Small intestine (tissue), 7 donors: ENCODE results near the gene PDE9A. TPM values are rescaled to one million over a fixed set of nuclear protein-coding genes. Genes with fewer than 3 reads are reported as not detected.

Experiments used
- DNase-seq, 2 donors: peaks; one replicate each; pipeline versions ENCODE4 v3.0.0 to v3.0.0-alpha.2; 2013
- FAIRE-seq: peaks from 2 replicates; lab custom pipeline; 2012; peaks lifted over from hg19 to GRCh38; lab: Jason Lieb, UNC
- H3K27ac ChIP-seq, 3 donors: one replicate each; pipeline ENCODE4 v1.5.1; 2013; ENCODE audit warnings: low read length in 2 of 3, mild to moderate bottlenecking in 2 of 3, control low read depth in 1 of 3, inconsistent platforms in 1 of 3, low read depth in 1 of 3, moderate library complexity in 1 of 3
- H3K27me3 ChIP-seq, 3 donors: one replicate each; pipeline ENCODE4 v1.6.1; 2013; ENCODE audit warnings: low read length in 3 of 3, inconsistent platforms in 1 of 3; ENCODE audit not compliant: control insufficient read depth in 3 of 3, insufficient read depth in 3 of 3
- H3K36me3 ChIP-seq, 3 donors: one replicate each; pipeline ENCODE4 v1.6.1; 2013; ENCODE audit warnings: low read length in 3 of 3, inconsistent platforms in 1 of 3, low read depth in 1 of 3, mild to moderate bottlenecking in 1 of 3, moderate library complexity in 1 of 3; ENCODE audit not compliant: control insufficient read depth in 3 of 3, insufficient read depth in 2 of 3
- H3K4me1 ChIP-seq, 3 donors: one replicate each; pipeline ENCODE4 v1.6.1; 2013; ENCODE audit warnings: low read length in 2 of 3, inconsistent platforms in 1 of 3, low read depth in 1 of 3, mild to moderate bottlenecking in 1 of 3, moderate library complexity in 1 of 3; ENCODE audit not compliant: control insufficient read depth in 3 of 3, insufficient read depth in 2 of 3
- H3K4me3 ChIP-seq, 3 donors: one replicate each; pipeline ENCODE4 v1.5.1; 2013; ENCODE audit warnings: low read length in 3 of 3, control low read depth in 1 of 3, inconsistent platforms in 1 of 3, low read depth in 1 of 3, mild to moderate bottlenecking in 1 of 3, moderate library complexity in 1 of 3
- H3K9me3 ChIP-seq, 2 donors: one replicate each; pipeline ENCODE4 v1.6.1; 2013; ENCODE audit warnings: low read depth in 1 of 2, low read length in 1 of 2; ENCODE audit not compliant: control insufficient read depth in 2 of 2, insufficient read depth in 1 of 2
- WGBS, 3 donors: extraction: QIAGEN DNeasy Blood & Tissue Kit; methylation state at CpG; one replicate each; pipeline ENCODE4 v1.1.7; 2013; 5-methylcytosine and 5-hydroxymethylcytosine counted together
- polyA plus RNA-seq, 4 donors: library from polyadenylated mRNA; stranded (reverse) in 3 of 4; unstranded in 1 of 4; fragments of 200-250 nt in 3 of 4; fragments of 120-200 nt in 1 of 4; gene quantifications; one replicate each; pipeline versions ENCODE4 v1.2.1 to v1.2.3, GENCODE V29; 2013
- donor health status: healthy with polysubstance abuse.
- donor health status: control.
- donor health status: control.
- donor health status: Bipolar disorder and iron deficiency.
- donor health status: healthy.

Gene PDE9A
- polyA plus RNA-seq, 4 donors: 31.0 to 96.6 (median 49.6) TPM

- H3K4me1 ChIP-seq: peaks cover 10 to 49% (median 24%) of the 10 kb centered on the region in 3 donors
- peaks cover 0 to 8% (median 0%) of the 10 kb centered on the region in 3 donors for H3K36me3 ChIP-seq
- no peaks in the 10 kb centered on the region for H3K9me3 ChIP-seq
- WGBS, 3 donors: 47 to 70% (median 59%) methylated on average over 10 of the region's 10 CpGs
- no peak overlapping the region for H3K4me3 ChIP-seq
- DNase-seq (peak; percentile 49 to 79), FAIRE-seq (no peak)
- H3K27ac ChIP-seq: peak overlapping the region; percentile 63 to 87 (median 76)
- H3K27me3 ChIP-seq: no peaks in the 10 kb centered on the region
Measured at GRCh38 chr21:42722808-42723473, 69.5 kb downstream of the PDE9A start.

GRCh38 chr21:42724226-42724920 is 71.0 kb downstream of the PDE9A start:
- 54 to 60% (median 58%) methylated on average over 12 of the region's 12 CpGs for WGBS, 3 donors
- Histone ChIP-seq H3K36me3 (peaks cover 0 to 8% (median 0%) of the 10 kb centered on the region in 3 donors), H3K4me3 (no peak overlapping the region), H3K9me3 (no peaks in the 10 kb centered on the region), H3K27ac (peak overlapping the region; percentile 20 to 87 (median 84)), H3K27me3 (no peaks in the 10 kb centered on the region), H3K4me1 (peaks cover 10 to 44% (median 24%) of the 10 kb centered on the region in 3 donors)
- DNase-seq (peak; percentile 58 to 62), FAIRE-seq (no peak)

- WGBS, 3 donors: 93 to 96% (median 94%) methylated on average over 15 of the region's 15 CpGs
- H3K36me3 ChIP-seq: peaks cover 0 to 8% (median 0%) of the 10 kb centered on the region in 3 donors
- FAIRE-seq (no peak), DNase-seq (no peak)
- H3K27me3 ChIP-seq: no peaks in the 10 kb centered on the region
- no peak overlapping the region for H3K4me3 ChIP-seq
- H3K4me1 ChIP-seq: peaks cover 10 to 38% (median 22%) of the 10 kb centered on the region in 3 donors
- no peaks in the 10 kb centered on the region for H3K9me3 ChIP-seq
- H3K27ac ChIP-seq: no peak overlapping the region
Measured at GRCh38 chr21:42725416-42725930, 72.1 kb downstream of the PDE9A start.

- Histone ChIP-seq H3K4me3 (no peak overlapping the region), H3K36me3 (peaks cover 0 to 39% (median 0%) of the 10 kb centered on the region in 3 donors), H3K9me3 (no peaks in the 10 kb centered on the region), H3K27me3 (no peaks in the 10 kb centered on the region), H3K4me1 (peaks cover 3 to 23% (median 6%) of the 10 kb centered on the region in 3 donors), H3K27ac (peak overlapping the region in 2 of 3 donors; percentile 86 to 98)
- peak; percentile 43 to 98 for DNase-seq
- no peak for FAIRE-seq
- 49 to 69% (median 55%) methylated on average over 19 of the region's 19 CpGs for WGBS, 3 donors
Measured at GRCh38 chr21:42731264-42732032, 78.0 kb downstream of the PDE9A start.

GRCh38 chr21:42732033-42732410 is 78.6 kb downstream of the PDE9A start:
- no peak for DNase-seq
- peak overlapping the region in 2 of 3 donors; percentile 86 to 98 for H3K27ac ChIP-seq

GRCh38 chr21:42733037-42733627 is 79.7 kb downstream of the PDE9A start:
- DNase-seq (peak in 1 of 2 donors; percentile 82), FAIRE-seq (no peak)
- H3K27me3 ChIP-seq: no peaks in the 10 kb centered on the region
- H3K4me3 ChIP-seq: no peak overlapping the region
- H3K4me1 ChIP-seq: peaks cover 3 to 23% (median 12%) of the 10 kb centered on the region in 3 donors
- no peaks in the 10 kb centered on the region for H3K9me3 ChIP-seq
- H3K27ac ChIP-seq: peak overlapping the region; percentile 21 to 93 (median 89)
- WGBS, 3 donors: 31 to 55% (median 41%) methylated on average over 7 of the region's 7 CpGs
- peaks cover 0 to 48% (median 0%) of the 10 kb centered on the region in 3 donors for H3K36me3 ChIP-seq

More at GRCh38 chr21:42732033-42732410, 78.6 kb downstream of the PDE9A start:
- peaks cover 3 to 23% (median 6%) of the 10 kb centered on the region in 3 donors for H3K4me1 ChIP-seq
- no peak overlapping the region for H3K4me3 ChIP-seq
- no peak for FAIRE-seq
- 91 to 94% (median 93%) methylated on average over 12 of the region's 12 CpGs for WGBS, 3 donors
- peaks cover 0 to 45% (median 0%) of the 10 kb centered on the region in 3 donors for H3K36me3 ChIP-seq
- H3K27me3 ChIP-seq: no peaks in the 10 kb centered on the region
- H3K9me3 ChIP-seq: no peaks in the 10 kb centered on the region

GRCh38 chr21:42733874-42734273 is 80.5 kb downstream of the PDE9A start:
- H3K4me3 ChIP-seq: no peak overlapping the region
- DNase-seq (no peak), FAIRE-seq (no peak)
- peak overlapping the region in 2 of 3 donors; percentile 53 to 84 for H3K27ac ChIP-seq
- H3K4me1 ChIP-seq: peaks cover 3 to 27% (median 19%) of the 10 kb centered on the region in 3 donors
- peaks cover 0 to 49% (median 0%) of the 10 kb centered on the region in 3 donors for H3K36me3 ChIP-seq
- H3K27me3 ChIP-seq: no peaks in the 10 kb centered on the region
- H3K9me3 ChIP-seq: no peaks in the 10 kb centered on the region
- WGBS, 3 donors: 86 to 91% (median 86%) methylated on average over 7 of the region's 7 CpGs
